ENCODE results near the gene GPD1.
"Not testable (repeated sequence)": the region's sequence is repeated elsewhere in the genome, so short reads cannot be mapped to it uniquely, and the experiment has no call there.

Gene GPD1

DNA sequence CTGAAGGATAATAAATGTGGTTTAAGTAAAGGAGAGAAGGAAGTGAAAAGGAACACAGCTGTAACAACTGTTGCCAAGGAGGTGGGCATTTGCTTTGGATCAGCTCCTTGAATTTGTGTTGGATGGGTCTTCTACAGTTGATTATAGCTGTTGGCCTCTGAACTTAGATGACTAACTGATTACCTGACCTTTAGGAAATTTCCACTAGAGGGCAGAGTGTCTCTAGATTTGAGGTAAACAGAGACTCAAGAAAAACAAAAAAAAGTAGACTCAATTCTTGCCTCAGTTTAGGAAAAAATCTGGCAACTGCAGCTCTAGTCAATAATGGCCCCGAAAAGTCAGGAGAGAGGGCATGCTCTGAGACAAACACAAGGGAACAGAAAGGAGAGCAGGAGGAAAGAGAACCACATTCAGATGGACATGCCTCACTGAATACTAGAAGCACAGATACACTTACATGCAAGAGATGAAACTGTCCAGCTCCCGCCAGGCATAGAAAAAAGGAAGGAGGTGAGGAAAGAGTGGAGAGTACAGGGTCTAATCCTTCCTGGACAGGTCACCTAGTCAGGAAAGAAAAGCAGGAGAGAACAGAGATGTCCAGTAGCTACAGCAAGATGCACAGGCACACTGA lies 28.8 kb downstream of the GPD1 start:
- no peak for DNase-seq

DNA sequence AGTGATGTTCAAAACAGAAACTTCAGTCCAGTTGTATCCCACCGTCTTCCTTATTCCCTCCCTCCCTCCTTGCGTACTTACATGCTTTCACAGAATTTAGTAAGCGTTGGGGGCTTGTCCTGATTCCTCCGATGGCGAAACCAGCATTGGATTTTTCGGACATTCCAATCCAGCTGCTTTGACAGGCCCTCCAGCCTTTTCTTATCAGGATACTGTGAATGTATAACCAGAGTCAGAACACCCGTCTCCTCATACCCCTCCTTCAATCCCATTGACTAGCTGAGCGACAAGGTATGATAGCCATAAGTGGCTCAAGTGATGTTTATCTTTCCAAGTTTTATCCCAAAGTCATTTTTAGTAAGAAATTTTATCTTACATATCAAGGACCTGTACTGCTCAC lies 39.2 kb downstream of the GPD1 start:
- DNase-seq, result no peak

DNA sequence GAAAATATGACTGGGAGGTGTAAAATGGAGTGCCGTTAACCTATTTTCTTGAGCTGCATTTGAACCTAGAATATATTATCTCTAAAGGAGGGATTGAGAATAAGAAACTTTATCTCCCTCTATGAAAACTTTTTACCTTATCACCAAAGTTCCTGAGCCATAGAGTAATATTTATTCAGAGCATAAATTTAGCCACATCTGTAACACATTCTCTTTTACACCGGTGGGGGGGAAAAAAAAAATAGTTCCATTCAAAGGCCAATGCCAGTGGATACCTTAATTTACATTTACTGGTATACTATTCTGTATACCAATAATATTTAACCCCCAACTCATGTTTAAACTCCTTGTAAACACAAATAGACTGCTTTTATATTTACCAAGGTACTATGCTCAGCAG lies 41.6 kb downstream of the GPD1 start:
- no peak for DNase-seq

DNA sequence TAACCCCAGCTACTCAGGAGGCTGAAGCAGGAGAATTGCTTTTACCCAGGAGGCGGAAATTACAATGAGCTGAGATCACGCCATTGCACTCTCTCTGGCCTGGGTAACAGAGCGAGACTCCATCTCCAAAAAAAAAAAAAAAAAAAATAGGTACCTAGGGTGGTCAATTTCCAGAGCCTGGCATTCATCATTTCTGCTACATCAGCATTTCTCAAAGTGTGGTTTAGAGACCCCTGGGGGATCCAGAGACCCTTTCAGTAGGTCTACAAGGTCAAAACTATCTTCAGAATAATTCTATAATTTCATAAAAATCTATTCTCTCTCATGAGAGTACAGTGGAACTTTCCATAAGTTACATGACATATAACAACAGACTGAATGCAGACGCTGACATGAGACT lies 43.5 kb downstream of the GPD1 start:
- no peak for DNase-seq

DNA sequence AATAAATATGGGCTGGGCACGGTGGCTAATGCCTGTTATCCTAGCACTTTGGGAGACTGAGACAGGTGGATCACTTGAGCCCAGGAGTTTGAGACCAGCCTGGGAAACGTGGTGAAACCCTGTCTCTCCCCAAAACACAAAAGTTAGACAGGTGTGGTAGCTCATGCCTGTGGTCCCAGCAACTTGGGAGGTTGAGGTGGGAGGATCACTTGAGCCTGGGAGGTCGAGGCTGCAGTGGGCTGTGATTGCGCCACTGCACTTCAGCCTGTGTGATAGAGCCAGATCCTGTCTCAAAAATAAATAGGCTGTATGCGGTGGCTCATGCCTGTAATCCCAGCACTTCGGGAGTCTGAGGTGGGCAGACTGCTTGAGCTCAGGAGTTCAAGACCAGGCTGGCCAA lies 44.2 kb downstream of the GPD1 start:
- DNase-seq, result not testable (repeated sequence)

DNA sequence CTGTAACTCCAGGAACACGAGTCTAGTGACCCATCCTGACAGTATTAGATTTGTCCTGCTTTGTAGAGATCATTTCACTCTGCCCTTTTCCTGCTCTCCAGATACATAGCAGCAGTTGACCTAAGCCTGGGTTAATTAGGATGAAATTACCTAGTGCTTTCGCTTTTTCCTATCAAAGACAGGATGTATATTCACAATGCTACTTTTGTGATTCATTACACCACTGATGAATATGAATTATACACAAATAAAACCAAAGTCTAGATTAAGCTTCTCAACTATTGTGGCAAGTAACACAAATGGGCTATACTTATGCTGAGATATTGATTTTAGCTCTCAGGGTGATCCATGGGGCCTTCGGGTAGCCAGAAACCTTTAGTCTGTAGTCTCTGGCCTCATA lies 45.5 kb downstream of the GPD1 start:
- no peak for DNase-seq

DNA sequence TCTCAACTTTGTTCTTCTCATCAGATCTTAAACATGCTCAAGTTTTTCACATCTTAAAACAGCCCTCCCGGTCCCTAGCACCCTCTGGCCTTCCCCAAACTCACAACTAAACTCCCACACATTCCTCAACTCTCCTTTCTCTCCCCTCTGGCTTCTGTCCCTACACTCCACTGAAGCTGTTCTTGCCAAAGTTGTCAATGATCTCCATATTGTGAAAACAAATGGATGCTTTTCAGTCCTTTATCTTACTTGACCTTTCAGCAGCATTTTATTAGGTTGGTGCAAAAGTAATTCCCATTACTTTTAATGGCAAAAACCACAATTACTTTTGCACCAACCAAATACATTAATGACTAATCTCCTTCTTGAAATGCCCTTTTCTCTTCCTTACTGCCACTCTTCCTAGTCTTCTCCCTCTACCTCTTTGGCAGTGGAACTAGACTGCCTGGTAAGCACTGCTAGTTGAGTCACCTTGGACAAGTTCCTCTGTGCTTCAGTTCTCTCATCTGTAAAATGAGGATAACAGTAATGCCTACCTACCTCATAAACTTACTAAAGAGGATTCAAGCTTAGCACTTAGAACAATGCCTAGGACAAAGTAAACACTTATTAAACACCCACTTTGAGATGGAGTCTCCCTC lies 47.4 kb downstream of the GPD1 start:
- no peak for DNase-seq

DNA sequence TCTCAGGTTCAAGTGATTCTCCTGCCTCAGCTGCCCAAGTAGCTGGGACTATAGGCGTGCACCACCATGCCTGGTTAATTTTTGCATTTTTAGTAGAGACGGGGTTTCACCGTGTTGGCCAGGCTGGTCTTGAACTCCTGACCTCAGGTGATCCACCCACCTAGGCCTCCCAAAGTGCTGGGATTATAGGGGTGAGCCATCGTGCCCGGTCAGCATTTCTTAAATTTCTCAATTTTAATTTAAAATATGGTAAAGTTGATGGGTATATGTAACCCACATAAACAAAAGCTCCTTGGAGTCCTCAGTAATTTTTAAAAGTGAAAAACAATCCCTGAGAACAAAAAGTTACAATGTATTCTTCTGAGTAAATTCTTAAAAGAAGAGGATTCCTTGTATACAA lies 51.1 kb downstream of the GPD1 start:
- DNase-seq, result not testable (repeated sequence)

DNA sequence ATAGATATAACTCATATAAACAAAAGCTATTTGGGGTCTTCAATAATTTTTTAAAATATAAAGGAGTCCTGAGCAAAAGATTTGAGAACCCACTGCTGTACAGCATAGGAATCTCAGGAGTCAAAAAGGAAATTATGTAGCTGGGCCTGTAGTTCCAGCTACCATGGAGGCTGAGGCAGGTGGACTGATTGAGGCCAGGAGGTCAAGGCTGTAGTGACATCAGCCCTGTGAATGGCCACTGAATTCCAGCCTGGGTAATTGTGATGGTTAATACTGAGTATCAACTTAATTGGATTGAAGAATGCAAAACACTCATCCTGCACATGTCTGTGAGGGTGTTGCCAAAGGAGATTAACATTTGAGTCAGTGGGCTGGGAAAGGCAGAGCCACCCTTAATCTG lies 52.8 kb downstream of the GPD1 start:
- no peak for DNase-seq

DNA sequence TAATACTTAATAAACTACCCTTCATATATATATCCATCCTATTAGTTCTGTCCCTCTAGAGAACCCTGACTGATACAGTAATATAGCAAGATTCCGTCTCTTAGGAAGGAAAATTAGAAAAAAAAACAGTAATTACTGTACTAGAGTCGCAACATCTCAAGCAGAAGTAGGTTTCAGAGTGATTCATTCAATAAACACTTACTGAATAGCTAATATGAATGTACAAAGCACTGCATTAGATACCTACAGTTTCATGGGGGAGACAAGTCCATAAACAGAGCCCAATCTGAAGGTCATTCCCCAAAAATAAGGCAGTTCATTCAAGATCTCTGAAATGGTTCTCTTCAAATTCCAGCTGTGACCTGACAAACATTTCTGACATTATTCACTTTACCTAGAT lies 53.5 kb downstream of the GPD1 start:
- DNase-seq, result no peak

DNA sequence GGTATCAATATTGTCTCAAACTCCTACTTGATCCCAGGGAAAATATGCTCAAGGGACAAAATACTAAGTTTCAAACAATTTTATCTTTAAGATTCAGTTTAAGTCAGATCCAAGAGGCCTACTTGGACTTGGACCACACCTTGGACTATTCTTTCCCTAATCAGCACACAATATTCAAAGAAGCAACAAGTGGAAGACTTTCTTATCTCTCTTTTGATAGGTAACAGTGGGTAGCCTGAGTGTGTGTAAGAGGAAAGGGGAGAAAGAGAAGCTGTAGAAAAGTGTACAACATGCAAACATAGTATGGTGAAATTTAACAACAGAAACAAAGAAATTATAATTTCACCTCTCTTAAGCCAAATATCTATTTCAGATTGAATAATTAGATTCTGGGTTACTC lies 56.8 kb downstream of the GPD1 start:
- no peak for DNase-seq

All from right hindlimb (tissue), 1 donor.